Kidney (tissue), 14 donors: ENCODE data around the gene TTC39C. TPM values are rescaled to one million over a fixed set of nuclear protein-coding genes. Genes with fewer than 3 reads are reported as not detected.

Experiments used
- DNase-seq, 5 donors: peaks; one replicate each; pipeline ENCODE4 v3.0.0-alpha.2; 2013 to 2020
- FAIRE-seq: peaks from 2 replicates; lab custom pipeline; 2012; peaks lifted over from hg19 to GRCh38; lab: Jason Lieb, UNC
- H3K27ac ChIP-seq, 2 donors: one replicate each; pipeline ENCODE4 v1.7.0; 2013; ENCODE audit warnings: low read depth in 2 of 2, low read length in 2 of 2, inconsistent platforms in 1 of 2
- H3K27me3 ChIP-seq: one replicate; pipeline ENCODE4 v1.7.1; 2013; ENCODE audit warnings: low read length, inconsistent platforms; ENCODE audit not compliant: control insufficient read depth, insufficient read depth
- H3K36me3 ChIP-seq, 3 donors: one replicate each; pipeline versions ENCODE4 v1.7.0 to v1.7.1; 2013; ENCODE audit warnings: low read length in 3 of 3, control low read depth in 1 of 3, inconsistent platforms in 1 of 3; ENCODE audit not compliant: insufficient read depth in 3 of 3, control insufficient read depth in 2 of 3
- H3K4me1 ChIP-seq, 3 donors: one replicate each; pipeline versions ENCODE4 v1.7.0 to v1.7.1; 2013; ENCODE audit warnings: low read length in 3 of 3, inconsistent platforms in 1 of 3, low read depth in 1 of 3; ENCODE audit not compliant: control insufficient read depth in 2 of 3, insufficient read depth in 2 of 3
- H3K4me3 ChIP-seq, 3 donors: one replicate each; pipeline versions ENCODE4 v1.7.0 to v1.8.1; 2013; ENCODE audit warnings: low read length in 3 of 3, control low read depth in 1 of 3, inconsistent platforms in 1 of 3
- H3K9ac ChIP-seq, 3 donors: one replicate each; pipeline versions ENCODE4 v1.7.0 to v1.7.1; 2013; ENCODE audit warnings: low read length in 3 of 3, control low read depth in 1 of 3, inconsistent platforms in 1 of 3
- H3K9me3 ChIP-seq, 3 donors: one replicate each; pipeline versions ENCODE4 v1.7.0 to v1.7.1; 2013; ENCODE audit warnings: low read length in 3 of 3, control low read depth in 1 of 3, inconsistent platforms in 1 of 3; ENCODE audit not compliant: control insufficient read depth in 2 of 3, insufficient read depth in 1 of 3
- CTCF ChIP-seq: IDR thresholded peaks from 3 replicates; pipeline ENCODE4 v1.5.1; 2012; ENCODE audit warnings: mild to moderate bottlenecking, moderate library complexity, borderline replicate concordance; ENCODE audit not compliant: insufficient read depth; ENCODE audit errors: extremely low read depth
- intact Hi-C: fragments of 100-400 bp; cut with DNase I; formaldehyde crosslinking; loops from one replicate; pipeline ENCODE4 v1.11.1; 2022
- polyA plus RNA-seq: library from polyadenylated mRNA; stranded (reverse); fragments of 350-450 nt; fragmentation: Illumina TruSeq; extraction: RNeasy Lipid Tissue Mini Kit (QIAGEN cat#74804); gene quantifications from one replicate; pipeline ENCODE4 v1.2.3, GENCODE V29; 2014; ENCODE audit warnings: low read depth, low replicate concordance; ENCODE audit not compliant: insufficient read depth
- total RNA-seq: library from RNA; stranded (reverse); fragmentation: NEBNext Ultra II Directional; extraction: Animal tissue kit (Norgen Biotek cat#: 25700); gene quantifications from one replicate; pipeline ENCODE4 v1.2.1, GENCODE V29; 2021
- donor health status: control.
- donor health status: control.
- donor health status: control.
- donor health status: control.
- donor health status: control.
- donor health status: DM: yes; HTN: yes; CAD: no.
- donor health status: Normal renal cell carcinoma (clear cell type).

TTC39C gene
- total and polyA plus RNA-seq, 2 donors from 2014 or later, result 2.8 to 17.4 TPM

- H3K9me3 ChIP-seq, result no peaks in the 10 kb centered on the region
- H3K4me3 ChIP-seq, result no peak overlapping the region
- no peaks in the 10 kb centered on the region for H3K36me3 ChIP-seq
- H3K9ac ChIP-seq, result no peak overlapping the region
- H3K27ac ChIP-seq, result no peak overlapping the region
- no peak for FAIRE-seq
- H3K27me3 ChIP-seq, result no peaks in the 10 kb centered on the region
- no peak for TF ChIP-seq CTCF
- DNase-seq, result no peak
- no peaks in the 10 kb centered on the region for H3K4me1 ChIP-seq
- intact Hi-C loops, result no loop called here
These were observed 114.1 kb downstream of the TTC39C start for GRCh38 chr18:24128700-24129099.

DNA sequence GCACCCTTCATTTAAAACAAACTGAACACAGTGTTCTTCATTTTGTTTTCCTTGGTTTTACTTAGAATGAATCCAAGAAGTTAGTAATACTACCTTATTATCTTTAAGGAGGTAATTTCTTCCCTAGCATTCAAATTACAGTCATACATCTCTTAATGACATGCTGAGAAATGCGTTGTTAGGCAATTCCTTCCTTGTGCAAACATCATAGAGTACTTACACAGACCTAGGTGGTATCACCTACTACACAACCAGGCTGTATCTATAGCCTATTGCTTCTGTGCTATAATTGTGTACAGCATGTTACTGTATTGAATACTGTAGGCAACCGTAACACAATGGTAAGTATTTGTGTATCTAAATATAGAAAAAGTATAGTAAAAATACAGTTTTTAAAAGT is 115.9 kb downstream of the TTC39C start:
- Histone ChIP-seq H3K36me3 (no peaks in the 10 kb centered on the region), H3K9ac (no peak overlapping the region), H3K4me1 (no peaks in the 10 kb centered on the region), H3K9me3 (no peaks in the 10 kb centered on the region), H3K27me3 (no peaks in the 10 kb centered on the region), H3K27ac (no peak overlapping the region), H3K4me3 (no peak overlapping the region)
- FAIRE-seq, result no peak
- DNase-seq, result no peak
- intact Hi-C loops, result no loop called here
- TF ChIP-seq CTCF, result no peak

GRCh38 chr18:24136967-24137373 is 122.4 kb downstream of the TTC39C start:
- DNase-seq (no peak), FAIRE-seq (no peak)
- no peak overlapping the region for H3K9ac ChIP-seq
- H3K9me3 ChIP-seq, result no peaks in the 10 kb centered on the region
- no peaks in the 10 kb centered on the region for H3K36me3 ChIP-seq
- H3K27me3 ChIP-seq, result no peaks in the 10 kb centered on the region
- no peak overlapping the region for H3K27ac ChIP-seq
- H3K4me1 ChIP-seq, result peaks cover 0 to 3% (median 2%) of the 10 kb centered on the region in 3 donors
- intact Hi-C loops, result no loop called here
- no peak for TF ChIP-seq CTCF
- no peak overlapping the region for H3K4me3 ChIP-seq

DNA sequence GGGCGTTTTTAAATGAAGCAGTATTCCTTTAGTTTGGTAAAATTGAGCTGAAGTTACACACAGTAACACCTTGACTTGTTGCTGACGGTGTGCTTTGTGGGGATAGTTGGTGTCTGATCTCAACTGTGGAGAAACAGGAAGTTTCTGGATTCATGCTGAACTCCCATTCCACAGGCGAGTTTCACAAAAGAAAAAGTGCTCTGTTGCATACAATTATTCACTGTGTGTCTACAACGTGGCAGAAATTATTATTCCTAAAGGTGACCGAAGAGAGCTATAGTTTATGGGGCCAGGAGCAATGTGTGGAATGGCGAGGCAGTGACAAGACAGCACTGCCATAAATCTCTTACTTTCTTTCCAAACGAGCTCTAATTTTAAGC is 123.8 kb downstream of the TTC39C start:
- TF ChIP-seq CTCF, result no peak

More for the DNA sequence above, 123.8 kb downstream of the TTC39C start:
- Histone ChIP-seq H3K4me3 (peak overlapping the region; percentile 80), H3K27me3 (no peaks in the 10 kb centered on the region), H3K4me1 (peaks cover 0 to 3% (median 2%) of the 10 kb centered on the region in 3 donors), H3K9ac (peak overlapping the region; percentile 26 to 85 (median 35)), H3K9me3 (no peaks in the 10 kb centered on the region), H3K36me3 (no peaks in the 10 kb centered on the region), H3K27ac (no peak overlapping the region)
- DNase-seq (no peak), FAIRE-seq (no peak)
- intact Hi-C loops, result no loop called here
